HG03469 (cell line): ENCODE results near the gene GNB1L.
"Not testable (repeated sequence)": the region's sequence is repeated elsewhere in the genome, so short reads cannot be mapped to it uniquely, and the experiment has no call there.

Experiments used
- ATAC-seq: cut with Tn5 transposase; IDR thresholded peaks from one replicate; pipeline ENCODE4 v1.9.1; 2021; ENCODE audit warnings: mild to moderate bottlenecking, moderate library complexity, moderate number of reproducible peaks; ENCODE audit not compliant: unreplicated experiment

GNB1L gene

GRCh38 chr22:19784384-19785175 lies 70.1 kb downstream of the GNB1L start:
- ATAC-seq, result no peak

DNA sequence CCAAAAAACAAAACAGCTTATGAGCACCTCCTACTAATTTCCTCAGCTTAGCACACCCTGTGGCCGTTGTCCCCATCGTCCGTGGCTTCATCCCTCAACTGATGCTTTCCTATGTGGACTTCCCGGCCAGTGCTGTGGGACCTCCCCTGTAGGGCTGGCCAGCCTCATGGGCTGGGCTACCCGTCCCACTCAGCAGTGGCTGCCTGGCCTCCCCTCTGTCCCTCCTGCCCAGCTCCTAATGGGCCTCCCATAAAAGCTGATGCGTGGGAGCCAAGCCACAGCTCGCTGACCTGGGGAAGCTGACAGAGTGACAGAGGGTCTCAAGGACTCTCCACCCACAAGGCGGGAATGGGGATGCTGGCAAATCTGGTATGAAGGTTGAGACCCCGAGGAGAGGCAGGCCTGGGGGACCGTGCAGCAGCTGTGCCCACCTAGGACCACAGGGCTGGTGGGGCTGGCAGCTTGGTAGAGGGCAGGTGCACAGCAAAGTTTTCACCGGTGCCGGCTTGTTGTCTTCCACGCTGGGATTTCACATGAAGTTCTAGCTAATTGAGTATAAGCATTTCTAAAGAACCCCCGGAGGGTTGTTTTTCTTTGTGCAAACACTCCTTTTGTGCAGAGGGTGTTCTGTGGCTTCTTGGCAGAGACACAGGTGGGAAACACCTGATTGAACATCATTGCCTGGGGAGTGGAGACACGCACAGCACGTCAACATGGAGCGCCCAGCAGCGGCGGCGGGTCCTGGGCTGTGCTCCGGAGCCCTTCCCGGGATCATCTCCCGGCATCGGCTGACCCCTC lies 70.9 kb downstream of the GNB1L start:
- ATAC-seq, result no peak

- ATAC-seq, result no peak
Measured at GRCh38 chr22:19782533-19782932, 72.1 kb downstream of the GNB1L start.

DNA sequence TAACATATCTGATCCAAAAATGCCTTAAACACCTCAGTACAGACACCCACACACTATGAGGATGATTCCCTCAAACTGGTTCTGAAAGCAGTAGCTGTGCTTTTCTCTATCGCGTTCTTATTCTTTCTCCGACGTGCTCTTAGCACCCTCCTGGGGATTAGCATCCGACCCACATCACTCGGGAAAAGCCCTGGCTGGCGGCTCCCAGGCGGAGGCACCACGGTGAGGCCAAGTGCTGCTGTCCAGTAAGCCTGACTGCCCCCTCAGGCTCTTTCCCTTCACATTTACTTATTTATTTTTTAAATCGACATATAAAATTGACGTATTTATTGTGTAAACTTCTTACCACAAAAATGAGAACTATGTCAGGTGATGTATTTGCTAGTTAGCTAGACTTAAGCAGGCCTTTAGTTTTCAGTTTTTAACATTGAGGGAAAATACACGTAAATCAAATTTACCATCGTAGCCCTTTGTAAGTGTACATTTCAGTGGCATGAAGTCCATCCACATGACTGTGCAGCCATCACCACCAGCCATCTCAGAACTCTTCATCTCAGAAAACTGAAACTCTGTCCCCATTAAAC lies 74.9 kb downstream of the GNB1L start:
- no peak for ATAC-seq

DNA sequence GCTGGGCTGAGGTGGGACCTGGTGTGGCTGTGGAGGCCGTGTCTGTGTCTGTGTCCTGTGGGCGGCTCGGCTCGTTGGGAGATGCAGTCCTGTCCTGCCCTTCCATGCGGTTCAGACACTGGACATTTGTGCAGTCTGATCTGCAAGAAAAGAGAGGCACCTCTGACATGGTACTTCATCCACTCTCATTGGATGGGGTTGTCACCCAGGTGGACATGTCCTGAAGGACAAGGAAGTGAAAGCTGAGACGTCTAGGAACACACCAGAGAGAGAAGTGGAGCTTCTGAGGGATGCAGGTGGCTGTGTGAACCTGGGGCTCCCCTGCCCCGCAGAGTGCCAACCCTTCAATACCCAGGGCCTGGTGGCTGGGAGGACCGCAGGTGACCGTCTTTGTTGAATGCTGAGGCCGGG lies 75.7 kb downstream of the GNB1L start:
- ATAC-seq, result no peak

- not testable (repeated sequence) for ATAC-seq
Measured at GRCh38 chr22:19777192-19777591, 77.5 kb downstream of the GNB1L start.

DNA sequence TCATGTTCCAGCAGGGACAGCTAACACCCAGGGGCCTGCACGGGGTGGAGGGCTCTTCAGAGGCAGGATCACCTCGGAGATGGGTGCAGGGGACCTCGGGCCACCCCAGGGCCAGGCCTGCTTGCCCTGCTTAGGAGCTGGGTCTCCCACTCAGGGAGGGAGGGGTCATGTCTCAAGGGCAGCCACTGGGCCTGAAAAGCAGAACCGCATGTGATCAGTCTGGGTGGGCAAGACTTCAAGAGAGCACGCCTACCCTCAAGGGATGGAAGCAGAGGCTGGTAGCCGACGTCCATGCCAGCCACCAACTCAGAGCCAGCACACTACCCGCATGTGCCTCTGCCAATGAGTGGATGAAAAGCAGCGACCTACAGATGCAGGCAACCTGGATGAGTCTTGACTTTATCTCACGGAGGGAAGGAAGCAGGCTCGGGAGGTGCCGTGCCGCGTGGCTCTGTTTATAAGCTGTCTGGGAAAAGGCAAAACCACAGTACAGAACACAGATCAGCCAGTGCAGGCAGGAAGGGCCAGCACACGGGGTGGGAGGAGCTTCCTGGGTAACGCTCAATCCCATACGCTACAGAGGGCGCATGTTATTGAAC lies 78.1 kb downstream of the GNB1L start:
- ATAC-seq, result no peak

DNA sequence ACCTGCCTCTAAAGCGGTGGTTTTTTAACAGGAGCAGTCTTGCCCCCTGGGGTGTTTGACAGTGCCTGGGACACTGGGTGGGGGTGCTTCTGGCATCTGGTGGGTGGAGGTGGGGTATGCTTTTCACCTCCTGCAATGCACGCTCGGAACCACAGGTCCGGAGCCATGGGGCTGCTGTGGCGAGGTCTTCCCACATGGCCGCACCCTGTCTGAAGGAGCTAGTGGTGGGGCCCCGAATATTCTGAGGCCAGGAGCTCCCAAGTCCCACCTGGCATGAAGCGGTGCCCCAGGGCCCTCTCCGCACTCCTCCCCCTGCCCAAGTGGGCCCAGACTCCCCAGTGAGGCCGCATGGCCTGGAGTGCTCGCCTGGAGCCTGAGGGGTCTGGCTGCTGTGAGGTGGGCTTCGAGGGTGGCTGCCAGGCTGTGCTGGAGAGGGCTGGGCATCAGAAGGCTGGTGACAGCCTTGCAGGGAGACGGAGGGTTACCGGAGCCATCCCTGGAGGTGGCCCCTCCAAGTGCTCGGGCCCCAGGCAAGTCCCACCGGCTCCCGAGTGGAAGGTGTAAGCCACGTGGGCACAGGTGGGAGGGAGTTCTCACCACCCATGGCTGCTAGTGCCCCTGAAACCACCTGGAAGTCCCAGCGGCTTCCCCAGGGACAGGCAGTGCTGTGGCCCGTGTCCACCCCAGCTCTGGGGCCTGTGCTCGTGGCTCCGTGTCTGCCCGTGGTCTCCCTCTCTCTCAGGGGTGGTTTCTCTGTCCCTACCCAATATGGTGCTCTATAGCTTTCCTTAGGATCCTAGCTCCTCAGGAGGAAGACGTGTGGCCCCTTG lies 79.0 kb downstream of the GNB1L start:
- no peak for ATAC-seq

DNA sequence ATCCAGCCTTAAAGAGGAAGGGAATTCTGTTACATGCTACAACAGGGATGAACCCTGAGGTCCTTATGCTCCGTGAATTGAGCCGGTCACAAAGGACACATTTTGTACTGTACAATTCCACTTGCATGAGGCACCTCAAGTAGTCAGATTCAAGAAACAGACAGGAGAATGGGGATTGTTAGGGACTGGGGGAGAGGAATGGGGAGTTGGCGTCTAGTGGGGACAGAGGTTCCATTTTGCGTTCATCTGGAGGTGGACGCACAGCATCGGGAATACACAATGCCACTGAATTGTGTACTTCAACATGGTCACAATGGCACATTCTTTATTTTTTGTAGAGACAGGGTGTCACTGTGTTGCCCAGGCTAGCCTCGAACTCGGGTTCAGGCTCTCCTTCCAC lies 80.0 kb downstream of the GNB1L start:
- no peak for ATAC-seq

DNA sequence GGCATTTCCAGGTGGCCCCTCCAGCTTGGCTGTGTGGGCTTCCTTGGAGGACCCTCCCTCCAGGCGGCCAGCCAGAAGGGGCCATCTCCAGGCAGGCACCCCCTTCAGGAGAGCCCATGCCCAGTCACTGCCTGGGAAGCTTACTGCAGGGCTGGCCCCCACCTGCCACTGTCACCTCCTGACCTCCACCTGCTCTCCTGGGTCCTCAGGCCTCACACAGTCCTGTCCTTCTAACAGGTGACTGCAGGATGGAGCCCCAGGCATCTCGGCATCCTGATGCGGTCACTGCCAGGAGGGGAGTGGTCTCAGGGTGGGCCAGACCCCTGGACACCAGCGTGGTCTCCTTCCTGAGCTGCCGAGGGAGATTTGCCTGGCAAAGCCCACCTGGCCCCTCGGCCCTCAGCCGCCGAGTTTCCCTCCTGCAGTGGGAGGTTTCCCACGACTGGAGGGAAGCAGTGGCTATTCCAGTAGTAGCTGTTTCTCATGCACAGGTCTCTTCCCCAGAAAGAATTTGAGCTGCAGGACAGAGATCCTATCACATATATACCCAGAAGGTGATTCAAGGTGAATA lies 81.1 kb downstream of the GNB1L start:
- ATAC-seq, result no peak

- ATAC-seq, result no peak
Measured at GRCh38 chr22:19772673-19773469, 81.8 kb downstream of the GNB1L start.

DNA sequence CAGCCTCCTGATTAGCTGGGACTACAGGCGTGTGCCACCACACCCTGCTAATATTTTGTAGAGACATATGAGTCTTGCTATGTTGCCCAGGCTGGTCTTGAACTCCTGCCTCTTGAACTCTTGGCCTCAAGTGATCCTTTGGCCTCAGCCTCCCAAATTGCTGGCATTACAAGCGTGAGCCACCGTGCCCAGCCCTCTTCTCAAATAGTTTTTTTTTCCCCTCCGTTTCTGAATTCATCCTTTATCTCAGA lies 82.3 kb downstream of the GNB1L start:
- ATAC-seq, result no peak

DNA sequence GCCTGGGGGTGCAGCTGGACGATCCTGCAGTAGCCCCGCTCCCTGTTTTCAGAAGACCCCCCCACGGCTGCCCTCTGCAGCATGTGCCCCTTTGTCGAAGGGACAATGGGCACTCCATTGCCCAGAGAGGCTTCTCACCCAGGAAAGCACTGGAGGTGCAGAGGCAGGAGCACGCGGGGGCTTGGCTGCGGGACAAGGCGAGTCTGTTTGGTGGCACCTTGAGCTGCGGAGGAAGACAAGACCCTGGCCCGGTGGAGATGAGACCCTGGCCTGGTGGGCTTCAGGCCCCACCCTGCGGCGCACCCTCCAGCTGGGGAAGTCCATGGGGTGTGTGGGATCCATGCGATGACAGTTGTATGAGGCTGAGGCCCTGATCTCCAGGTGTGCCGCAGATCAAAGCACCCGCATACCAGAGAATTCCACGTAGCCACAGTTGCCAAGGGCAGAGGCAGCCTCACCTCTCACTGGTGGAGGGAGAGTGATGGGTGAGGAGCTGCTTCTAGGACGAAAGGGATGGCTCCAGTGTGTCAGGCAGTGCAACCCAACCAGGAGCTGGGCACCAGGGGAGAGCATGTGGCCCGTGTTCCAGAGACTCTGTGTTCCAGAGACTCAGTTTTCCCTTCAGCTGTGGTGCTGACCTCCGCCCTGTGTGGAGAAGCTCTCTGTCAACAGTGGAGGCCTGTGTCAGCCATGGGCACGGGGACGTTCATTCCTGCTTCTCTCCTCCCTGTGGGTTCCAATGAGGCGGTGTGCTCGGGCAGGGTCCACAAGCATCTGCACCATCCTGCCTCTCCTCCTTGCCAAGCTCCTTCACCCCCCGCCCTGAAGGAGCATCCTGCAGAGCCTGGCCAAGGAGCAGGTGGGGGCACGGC lies 84.1 kb downstream of the GNB1L start:
- no peak for ATAC-seq

DNA sequence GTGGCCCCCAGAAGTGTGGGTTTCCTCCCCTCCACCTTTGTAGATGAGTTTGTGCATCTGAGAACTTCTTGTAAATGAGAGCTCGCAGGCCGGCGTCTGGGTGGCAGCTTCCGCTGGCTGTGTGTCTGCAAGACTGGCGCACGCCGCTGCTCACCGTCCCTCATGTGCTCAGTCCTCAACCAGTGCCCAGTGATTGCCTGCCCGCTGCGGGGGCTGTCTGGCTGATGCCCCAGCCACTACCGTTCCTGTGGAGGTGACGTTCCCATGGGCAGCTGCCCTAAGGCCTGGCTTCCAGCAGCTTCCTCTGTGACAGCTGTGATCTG lies 85.3 kb downstream of the GNB1L start:
- no peak for ATAC-seq

DNA sequence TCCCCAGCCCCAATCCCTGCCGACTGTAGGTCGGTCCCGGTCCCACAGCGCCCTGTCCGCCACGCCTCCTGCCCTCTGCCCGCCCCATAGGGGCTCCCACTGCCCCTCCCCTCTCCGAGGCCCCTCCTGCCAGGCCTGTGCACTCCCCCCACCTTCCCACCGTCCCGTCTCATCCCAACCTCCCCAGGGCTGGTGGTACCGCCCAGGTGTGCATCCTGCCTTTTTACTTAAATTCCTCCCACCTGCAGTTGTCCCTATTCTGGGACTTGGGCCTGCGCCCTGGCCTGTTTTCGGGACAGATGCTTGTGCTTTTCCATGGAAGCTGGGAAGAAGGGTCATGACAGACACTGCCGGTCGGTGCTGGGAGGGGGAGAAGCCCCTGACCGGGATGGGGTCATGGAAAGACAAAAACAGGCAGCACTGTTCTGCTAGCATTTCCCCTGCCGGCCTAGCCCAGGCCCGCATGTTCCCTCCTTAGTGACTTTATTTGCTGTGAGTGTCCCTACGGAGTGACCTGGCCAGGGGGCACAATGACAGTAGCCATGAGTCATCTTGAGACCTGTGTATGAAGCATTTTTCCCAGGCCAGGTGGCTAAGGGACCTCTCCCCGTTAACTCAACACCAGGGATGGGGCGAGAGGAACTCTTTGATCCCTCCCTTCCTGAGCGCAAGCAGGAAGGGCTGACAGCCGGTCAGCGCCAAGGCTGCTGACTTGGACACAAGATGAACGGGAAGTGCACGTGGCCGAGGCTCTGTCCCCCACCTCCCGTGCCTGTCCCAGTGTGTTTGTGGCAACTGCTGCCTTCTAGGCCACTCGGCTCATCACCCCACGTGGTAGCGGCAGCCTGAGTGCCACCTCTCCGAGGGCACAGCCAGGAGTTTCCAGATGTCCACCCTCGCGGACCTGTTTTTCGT lies 87.0 kb downstream of the GNB1L start:
- ATAC-seq, result no peak

GRCh38 chr22:19766511-19767426 lies 87.9 kb downstream of the GNB1L start:
- ATAC-seq, result no peak

GRCh38 chr22:19766240-19766510 lies 88.5 kb downstream of the GNB1L start:
- no peak for ATAC-seq
